Measurements from ENCODE around the gene CLDN9. TPM values are rescaled to one million over a fixed set of nuclear protein-coding genes. Genes with fewer than 3 reads are reported as not detected.
A peak's percentile ranks its signal among the peaks of the same experiment; 100 is the strongest.

The CLDN9 gene
- total RNA-seq, 1 donor from 2014 or later = 0.05 TPM

GRCh38 chr16:2974319-2975056 is 38.2 kb upstream of the CLDN9 start:
- DNase-seq (ENCODE audit: low read depth) = peak; percentile 55

- no peak for DNase-seq (ENCODE audit: low read depth)
These were observed 37.4 kb upstream of the CLDN9 start for GRCh38 chr16:2975161-2975795.

- no peak for DNase-seq (ENCODE audit: low read depth)
These were observed 36.5 kb upstream of the CLDN9 start for GRCh38 chr16:2976201-2976600.

GRCh38 chr16:2976673-2977072 is 36.0 kb upstream of the CLDN9 start:
- DNase-seq (ENCODE audit: low read depth) = no peak

GRCh38 chr16:2977440-2977839 is 35.3 kb upstream of the CLDN9 start:
- DNase-seq (ENCODE audit: low read depth) = no peak

GRCh38 chr16:2979669-2980226 is 33.0 kb upstream of the CLDN9 start:
- no peak for DNase-seq (ENCODE audit: low read depth)

- peak; percentile 89 for DNase-seq (ENCODE audit: low read depth)
These were observed 32.2 kb upstream of the CLDN9 start, which contains the start of gene PKMYT1 for GRCh38 chr16:2980227-2981176. TSS of gene PKMYT1 (minus strand) at chr16:2980446. CDS start at chr16:2979657, 789 bp downstream.

- no peak for DNase-seq (ENCODE audit: low read depth)
These were observed 31.4 kb upstream of the CLDN9 start for GRCh38 chr16:2981177-2981898.

- DNase-seq (ENCODE audit: low read depth) = no peak
These were observed 30.8 kb upstream of the CLDN9 start for GRCh38 chr16:2981899-2982250.

- DNase-seq (ENCODE audit: low read depth) = no peak
These were observed 30.3 kb upstream of the CLDN9 start for GRCh38 chr16:2982402-2982801.

GRCh38 chr16:2983706-2984136 is 29.0 kb upstream of the CLDN9 start:
- peak; percentile 90 for DNase-seq (ENCODE audit: low read depth)

- DNase-seq (ENCODE audit: low read depth) = peak; percentile 96
These were observed 27.3 kb upstream of the CLDN9 start for GRCh38 chr16:2985462-2985861.

GRCh38 chr16:2985893-2986355 is 26.8 kb upstream of the CLDN9 start:
- DNase-seq (ENCODE audit: low read depth) = peak; percentile 52

GRCh38 chr16:2986623-2987188 is 26.0 kb upstream of the CLDN9 start:
- no peak for DNase-seq (ENCODE audit: low read depth)

GRCh38 chr16:2987286-2987685 is 25.4 kb upstream of the CLDN9 start:
- DNase-seq (ENCODE audit: low read depth) = no peak

- DNase-seq (ENCODE audit: low read depth) = peak; percentile 77
These were observed 24.9 kb upstream of the CLDN9 start for GRCh38 chr16:2987833-2988232.

- no peak for DNase-seq (ENCODE audit: low read depth)
These were observed 24.1 kb upstream of the CLDN9 start for GRCh38 chr16:2988590-2989099.

GRCh38 chr16:2990891-2991290 is 21.8 kb upstream of the CLDN9 start:
- no peak for DNase-seq (ENCODE audit: low read depth)

- peak; percentile 37 for DNase-seq (ENCODE audit: low read depth)
These were observed 21.0 kb upstream of the CLDN9 start for GRCh38 chr16:2991566-2992261.
